Neural progenitor cell (in vitro differentiated cells): ENCODE results near the gene PTGR2. TPM values are rescaled to one million over a fixed set of nuclear protein-coding genes. Genes with fewer than 3 reads are reported as not detected.

Source experiments
- DNase-seq: peaks from one replicate; pipeline ENCODE4 v3.0.0-alpha.2; 2016; ENCODE audit warnings: low spot score
- H2AFZ ChIP-seq: fragments of 200-600 bp; sonication (generic); replicated peaks from 2 replicates; pipeline ENCODE4 v1.6.1; 2016; ENCODE audit warnings: antibody characterized with exemption
- H3F3A ChIP-seq: fragments of 200-600 bp; sonication (generic); 2 replicates; pipeline ENCODE4 v1.6.1; 2016; ENCODE audit warnings: antibody characterized with exemption, low read depth
- H3K27ac ChIP-seq: fragments of 200-600 bp; sonication (generic); 2 replicates; pipeline ENCODE4 v1.5.1; 2016; ENCODE audit warnings: mild to moderate bottlenecking
- H3K27me3 ChIP-seq: fragments of 200-600 bp; sonication (generic); 2 replicates; pipeline ENCODE4 v1.6.1; 2016; ENCODE audit warnings: mild to moderate bottlenecking, moderate library complexity
- H3K36me3 ChIP-seq: fragments of 200-600 bp; sonication (generic); 2 replicates; pipeline ENCODE4 v1.5.1; 2016
- H3K4me1 ChIP-seq: fragments of 200-600 bp; sonication (generic); 2 replicates; pipeline ENCODE4 v1.6.1; 2016; ENCODE audit warnings: mixed run types
- H3K4me2 ChIP-seq: fragments of 200-600 bp; sonication (generic); 2 replicates; pipeline ENCODE4 v1.6.1; 2016
- H3K4me3 ChIP-seq: fragments of 200-600 bp; sonication (generic); 2 replicates; pipeline ENCODE4 v1.5.1; 2016
- H3K79me2 ChIP-seq: fragments of 200-600 bp; sonication (generic); 2 replicates; pipeline ENCODE4 v1.6.1; 2016; ENCODE audit warnings: low read depth
- H3K9ac ChIP-seq: fragments of 200-600 bp; sonication (generic); 2 replicates; pipeline ENCODE4 v1.6.1; 2016
- H3K9me3 ChIP-seq: fragments of 200-600 bp; sonication (generic); 2 replicates; pipeline ENCODE4 v1.5.1; 2016; ENCODE audit warnings: low read depth
- H4K20me1 ChIP-seq: fragments of 200-600 bp; sonication (generic); 2 replicates; pipeline ENCODE4 v1.6.1; 2016; ENCODE audit warnings: low read depth
- H3K27ac Mint-ChIP-seq: 3 replicates; pipeline ENCODE4 v1.8.0; 2021; ENCODE audit warnings: mixed read lengths
- H3K27me3 Mint-ChIP-seq: 2 replicates; pipeline ENCODE4 v1.8.0; 2022; ENCODE audit warnings: low read depth, mild to moderate bottlenecking, inconsistent platforms, moderate library complexity, mixed read lengths; ENCODE audit not compliant: insufficient read depth
- H3K36me3 Mint-ChIP-seq: 3 replicates; pipeline ENCODE4 v1.8.0; 2021; ENCODE audit warnings: mixed read lengths
- H3K4me1 Mint-ChIP-seq: 3 replicates; pipeline ENCODE4 v1.8.0; 2021; ENCODE audit warnings: mixed read lengths
- H3K4me3 Mint-ChIP-seq: 3 replicates; pipeline ENCODE4 v1.8.0; 2021; ENCODE audit warnings: mild to moderate bottlenecking, moderate library complexity, mixed read lengths
- H3K9me3 Mint-ChIP-seq: 3 replicates; pipeline ENCODE4 v1.8.0; 2020; ENCODE audit warnings: mixed read lengths
- EZH2 ChIP-seq: fragments of 200-600 bp; sonication (generic); IDR thresholded peaks from 2 replicates; pipeline ENCODE4 v1.6.1; 2017; ENCODE audit warnings: antibody characterized with exemption, mild to moderate bottlenecking, moderate library complexity
- EZH2phosphoT487 ChIP-seq: fragments of 200-600 bp; sonication (generic); IDR thresholded peaks from 2 replicates; pipeline ENCODE4 v1.6.1; 2017; ENCODE audit warnings: antibody characterized with exemption
- total RNA-seq: library from RNA; depleted of rRNA; stranded (reverse); fragments of >200 nt; gene quantifications from 2 replicates; pipeline ENCODE4 v1.2.3, GENCODE V29; 2015; ENCODE audit warnings: low replicate concordance
- TF ChIP-seq, protein P1 (sequence below): fragments of 200-600 bp; sonication (generic); IDR thresholded peaks from 2 replicates; pipeline ENCODE4 v1.5.1; 2017; ENCODE audit warnings: antibody characterized with exemption, mild to moderate bottlenecking

The PTGR2 gene
- total RNA-seq, 1 donor from 2014 or later, result 87.2 TPM

DNA sequence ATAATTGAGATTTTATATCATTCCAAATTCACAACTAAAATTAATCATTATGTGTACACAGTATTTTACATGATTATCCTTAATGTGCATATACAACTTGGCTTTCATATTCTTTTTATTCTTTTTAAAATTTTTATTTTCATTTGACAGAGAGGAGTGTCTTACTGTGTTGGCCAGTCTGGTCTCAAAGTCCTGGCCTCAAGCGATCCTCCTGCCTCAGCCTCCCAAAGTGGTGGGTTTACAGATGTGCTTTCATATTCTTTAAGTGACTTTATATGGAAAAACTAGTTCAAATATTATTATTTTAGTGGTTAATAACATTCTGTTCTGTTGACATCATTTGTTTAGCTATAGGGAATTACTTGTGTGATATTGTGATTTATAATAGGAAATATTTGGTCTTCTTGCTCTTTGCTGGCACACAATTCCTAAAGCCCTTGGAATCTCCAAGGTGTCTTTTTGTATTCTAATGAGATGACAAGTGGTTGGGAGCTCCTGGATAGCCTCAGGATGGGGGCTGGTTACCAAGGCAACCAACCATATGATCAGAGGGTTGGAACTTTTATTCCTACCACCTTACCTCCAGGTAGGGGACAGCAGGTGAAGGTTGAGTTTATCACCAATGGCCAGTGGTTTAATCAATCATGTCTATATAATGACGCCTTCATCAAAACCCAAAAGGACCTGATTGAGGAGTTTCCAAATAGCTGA is 19.0 kb downstream of the PTGR2 start:
- no peak overlapping the region for H3K9ac ChIP-seq
- no peaks in the 10 kb centered on the region for H3K4me1 Mint-ChIP-seq
- peaks cover 11% of the 10 kb centered on the region for H4K20me1 ChIP-seq
- H3K36me3 Mint-ChIP-seq, result peaks cover 10% of the 10 kb centered on the region
- H3K27me3 Mint-ChIP-seq, result peaks cover 2% of the 10 kb centered on the region
- H3K27ac Mint-ChIP-seq, result no peak overlapping the region
- H3K4me1 ChIP-seq, result no peaks in the 10 kb centered on the region
- no peaks in the 10 kb centered on the region for H3F3A ChIP-seq
- H3K36me3 ChIP-seq, result peaks cover 6% of the 10 kb centered on the region
- no peaks in the 10 kb centered on the region for H3K9me3 ChIP-seq
- H3K27ac ChIP-seq, result no peak overlapping the region
- no peaks in the 10 kb centered on the region for H3K79me2 ChIP-seq
- no peaks in the 10 kb centered on the region for H3K27me3 ChIP-seq
- no peak overlapping the region for H3K4me3 Mint-ChIP-seq
- no peak overlapping the region for H3K4me2 ChIP-seq
- no peaks in the 10 kb centered on the region for H3K9me3 Mint-ChIP-seq
- no peak overlapping the region for H2AFZ ChIP-seq
- H3K4me3 ChIP-seq, result no peak overlapping the region
- no peak for DNase-seq
- TF ChIP-seq, protein P1, sequence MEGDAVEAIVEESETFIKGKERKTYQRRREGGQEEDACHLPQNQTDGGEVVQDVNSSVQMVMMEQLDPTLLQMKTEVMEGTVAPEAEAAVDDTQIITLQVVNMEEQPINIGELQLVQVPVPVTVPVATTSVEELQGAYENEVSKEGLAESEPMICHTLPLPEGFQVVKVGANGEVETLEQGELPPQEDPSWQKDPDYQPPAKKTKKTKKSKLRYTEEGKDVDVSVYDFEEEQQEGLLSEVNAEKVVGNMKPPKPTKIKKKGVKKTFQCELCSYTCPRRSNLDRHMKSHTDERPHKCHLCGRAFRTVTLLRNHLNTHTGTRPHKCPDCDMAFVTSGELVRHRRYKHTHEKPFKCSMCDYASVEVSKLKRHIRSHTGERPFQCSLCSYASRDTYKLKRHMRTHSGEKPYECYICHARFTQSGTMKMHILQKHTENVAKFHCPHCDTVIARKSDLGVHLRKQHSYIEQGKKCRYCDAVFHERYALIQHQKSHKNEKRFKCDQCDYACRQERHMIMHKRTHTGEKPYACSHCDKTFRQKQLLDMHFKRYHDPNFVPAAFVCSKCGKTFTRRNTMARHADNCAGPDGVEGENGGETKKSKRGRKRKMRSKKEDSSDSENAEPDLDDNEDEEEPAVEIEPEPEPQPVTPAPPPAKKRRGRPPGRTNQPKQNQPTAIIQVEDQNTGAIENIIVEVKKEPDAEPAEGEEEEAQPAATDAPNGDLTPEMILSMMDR, result no peak
- TF ChIP-seq EZH2 (no peak), EZH2phosphoT487 (no peak)

DNA sequence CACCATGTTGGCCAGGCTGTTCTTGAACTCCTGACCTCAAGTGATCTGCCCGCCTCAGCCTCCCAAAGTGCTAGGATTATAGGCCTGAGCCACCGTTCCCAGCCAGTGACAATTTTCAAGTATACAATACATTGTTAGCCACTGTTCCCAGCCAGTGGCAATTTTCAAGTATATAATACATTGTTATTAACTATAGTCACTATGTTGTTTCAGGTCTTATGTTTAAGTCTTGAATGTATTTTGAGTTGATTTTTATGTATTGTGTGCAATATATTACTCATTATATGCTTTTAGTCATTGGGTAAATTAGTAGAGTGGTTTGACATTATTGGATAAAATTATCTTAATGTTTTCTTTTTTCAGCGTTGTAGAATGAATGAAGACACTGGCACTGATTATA is 22.0 kb downstream of the PTGR2 start:
- Histone ChIP-seq H3K36me3 (peaks cover 6% of the 10 kb centered on the region), H3K4me1 (no peaks in the 10 kb centered on the region), H3K27ac (no peak overlapping the region), H3F3A (no peaks in the 10 kb centered on the region), H3K27me3 (no peaks in the 10 kb centered on the region), H3K9ac (no peak overlapping the region), H4K20me1 (peaks cover 4% of the 10 kb centered on the region), H3K4me2 (no peak overlapping the region), H3K9me3 (no peaks in the 10 kb centered on the region), H2AFZ (no peak overlapping the region), H3K4me3 (no peak overlapping the region), H3K79me2 (no peaks in the 10 kb centered on the region)
- H3K4me1 Mint-ChIP-seq, result no peaks in the 10 kb centered on the region
- H3K4me3 Mint-ChIP-seq, result no peak overlapping the region
- DNase-seq, result no peak
- H3K27ac Mint-ChIP-seq, result no peak overlapping the region
- no peaks in the 10 kb centered on the region for H3K27me3 Mint-ChIP-seq
- no peaks in the 10 kb centered on the region for H3K9me3 Mint-ChIP-seq
- TF ChIP-seq, protein P1, result no peak
- TF ChIP-seq EZH2phosphoT487 (no peak), EZH2 (no peak)
- H3K36me3 Mint-ChIP-seq, result peaks cover 5% of the 10 kb centered on the region

DNA sequence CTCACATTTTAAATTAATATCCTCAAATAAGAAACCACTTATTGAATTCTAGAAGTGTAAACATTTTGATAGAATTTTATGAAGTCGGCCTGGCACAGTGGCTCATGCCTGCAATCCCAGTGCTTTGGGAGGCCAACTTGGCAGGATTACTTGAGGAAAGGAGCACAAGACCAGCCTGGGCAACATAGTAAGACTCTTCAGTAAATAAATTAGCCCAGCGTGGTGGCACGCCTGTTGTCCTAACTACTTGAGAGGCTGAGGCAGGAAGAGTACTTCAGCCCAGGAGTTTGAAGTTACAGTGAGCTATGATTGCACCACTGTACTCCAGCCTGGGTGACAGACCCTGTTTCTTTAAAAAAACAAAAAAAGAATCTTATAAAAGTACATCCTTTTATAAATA is 26.2 kb downstream of the PTGR2 start:
- no peak for DNase-seq
- Histone ChIP-seq H3K4me3 (no peak overlapping the region), H3K9me3 (no peaks in the 10 kb centered on the region), H3K27ac (no peak overlapping the region), H3K27me3 (no peaks in the 10 kb centered on the region), H3K4me2 (no peak overlapping the region), H3F3A (no peaks in the 10 kb centered on the region), H3K9ac (no peak overlapping the region), H2AFZ (no peak overlapping the region), H3K36me3 (peaks cover 6% of the 10 kb centered on the region), H3K79me2 (no peaks in the 10 kb centered on the region), H3K4me1 (no peaks in the 10 kb centered on the region), H4K20me1 (no peaks in the 10 kb centered on the region)
- Mint-ChIP-seq H3K9me3 (no peaks in the 10 kb centered on the region), H3K4me3 (no peak overlapping the region), H3K27ac (no peak overlapping the region), H3K4me1 (no peaks in the 10 kb centered on the region), H3K27me3 (no peaks in the 10 kb centered on the region), H3K36me3 (peaks cover 8% of the 10 kb centered on the region)
- TF ChIP-seq EZH2phosphoT487 (no peak), EZH2 (no peak)
- TF ChIP-seq, protein P1, result no peak
